ENCODE data around the gene OLA1. TPM values are rescaled to one million over a fixed set of nuclear protein-coding genes. Genes with fewer than 3 reads are reported as not detected.

Gene OLA1
- total RNA-seq, 1 donor from 2014 or later = 118 TPM

- no peak overlapping the region for H3K4me3 Mint-ChIP-seq (ENCODE audit: low read depth)
- no peaks in the 10 kb centered on the region for H3K27me3 Mint-ChIP-seq
- H3K4me1 Mint-ChIP-seq (ENCODE audit: low read depth) = no peaks in the 10 kb centered on the region
- DNase-seq (ENCODE audit: low spot score, unreplicated experiment) = no peak
- peaks cover 12% of the 10 kb centered on the region for H3K9me3 Mint-ChIP-seq (ENCODE audit: low read depth)
- no peak overlapping the region for H3K27ac Mint-ChIP-seq
- no peak for TF ChIP-seq CTCF (IDR thresholded peaks at IDR 0.05; ENCODE audit: unreplicated experiment)
- H3K36me3 Mint-ChIP-seq (ENCODE audit: insufficient read depth) = peaks cover 35% of the 10 kb centered on the region
These were observed 112.4 kb downstream of the OLA1 start for GRCh38 chr2:174135981-174136380.

- Mint-ChIP-seq H3K4me3 (ENCODE audit: low read depth) (no peak overlapping the region), H3K36me3 (ENCODE audit: insufficient read depth) (peaks cover 2% of the 10 kb centered on the region), H3K9me3 (ENCODE audit: low read depth) (no peaks in the 10 kb centered on the region), H3K27ac (no peak overlapping the region), H3K4me1 (ENCODE audit: low read depth) (peaks cover 13% of the 10 kb centered on the region), H3K27me3 (no peaks in the 10 kb centered on the region)
- no peak for DNase-seq (ENCODE audit: low spot score, unreplicated experiment)
- no peak for TF ChIP-seq CTCF (IDR thresholded peaks at IDR 0.05; ENCODE audit: unreplicated experiment)
These were observed 123.2 kb downstream of the OLA1 start for GRCh38 chr2:174125090-174125489.

GRCh38 chr2:174124181-174124580 is 124.2 kb downstream of the OLA1 start:
- peaks cover 1% of the 10 kb centered on the region for H3K36me3 Mint-ChIP-seq (ENCODE audit: insufficient read depth)
- peaks cover 13% of the 10 kb centered on the region for H3K4me1 Mint-ChIP-seq (ENCODE audit: low read depth)
- no peak for TF ChIP-seq CTCF (IDR thresholded peaks at IDR 0.05; ENCODE audit: unreplicated experiment)
- no peak for DNase-seq (ENCODE audit: low spot score, unreplicated experiment)
- no peak overlapping the region for H3K4me3 Mint-ChIP-seq (ENCODE audit: low read depth)
- no peaks in the 10 kb centered on the region for H3K9me3 Mint-ChIP-seq (ENCODE audit: low read depth)
- peak overlapping the region; percentile 31 for H3K27ac Mint-ChIP-seq
- no peaks in the 10 kb centered on the region for H3K27me3 Mint-ChIP-seq

- no peaks in the 10 kb centered on the region for H3K9me3 Mint-ChIP-seq (ENCODE audit: low read depth)
- H3K27me3 Mint-ChIP-seq = no peaks in the 10 kb centered on the region
- no peak for TF ChIP-seq CTCF (IDR thresholded peaks at IDR 0.05; ENCODE audit: unreplicated experiment)
- peaks cover 13% of the 10 kb centered on the region for H3K4me1 Mint-ChIP-seq (ENCODE audit: low read depth)
- no peak for DNase-seq (ENCODE audit: low spot score, unreplicated experiment)
- H3K4me3 Mint-ChIP-seq (ENCODE audit: low read depth) = no peak overlapping the region
- H3K36me3 Mint-ChIP-seq (ENCODE audit: insufficient read depth) = peaks cover 3% of the 10 kb centered on the region
- no peak overlapping the region for H3K27ac Mint-ChIP-seq
These were observed 126.1 kb downstream of the OLA1 start for GRCh38 chr2:174122185-174122584.

GRCh38 chr2:174121612-174122011 is 126.7 kb downstream of the OLA1 start:
- Mint-ChIP-seq H3K27me3 (no peaks in the 10 kb centered on the region), H3K27ac (no peak overlapping the region), H3K36me3 (ENCODE audit: insufficient read depth) (peaks cover 3% of the 10 kb centered on the region), H3K4me1 (ENCODE audit: low read depth) (peaks cover 13% of the 10 kb centered on the region), H3K9me3 (ENCODE audit: low read depth) (no peaks in the 10 kb centered on the region), H3K4me3 (ENCODE audit: low read depth) (no peak overlapping the region)
- no peak for DNase-seq (ENCODE audit: low spot score, unreplicated experiment)
- TF ChIP-seq CTCF (IDR thresholded peaks at IDR 0.05; ENCODE audit: unreplicated experiment) = no peak
